Measurements from ENCODE around the gene MYL5. TPM values are rescaled to one million over a fixed set of nuclear protein-coding genes. Genes with fewer than 3 reads are reported as not detected.
A peak's percentile ranks its signal among the peaks of the same experiment; 100 is the strongest.

Gene MYL5
- total RNA-seq, 1 experiment from 2014 or later, result 18.0 TPM

GRCh38 chr4:657834-658667 is 16.3 kb upstream of the MYL5 start:
- peaks cover 2% of the 10 kb centered on the region for H3K27me3 Mint-ChIP-seq (ENCODE audit: low read depth)
- no peak overlapping the region for H2BK15ac ChIP-seq (ENCODE audit: low read depth, low read length)
- H2AK5ac ChIP-seq (ENCODE audit: insufficient read length, low read length), result no peak overlapping the region
- TF ChIP-seq CTCF (conservative IDR thresholded peaks at IDR 0.05), result no peak
- H3K4me2 ChIP-seq (ENCODE audit: insufficient read depth, insufficient read length, low read length), result no peak overlapping the region
- no peaks in the 10 kb centered on the region for H3K9me3 ChIP-seq (ENCODE audit: control insufficient read depth, low read depth, low read length)
- H3K4me3 Mint-ChIP-seq, result no peak overlapping the region
- no peaks in the 10 kb centered on the region for H3K4me1 Mint-ChIP-seq
- H4K5ac ChIP-seq (ENCODE audit: insufficient read length, low read depth, low read length), result no peak overlapping the region
- H3K27me3 ChIP-seq (ENCODE audit: insufficient read depth, low read length), result no peaks in the 10 kb centered on the region
- H2BK20ac ChIP-seq (ENCODE audit: low read depth, low read length, poor library complexity, severe bottlenecking), result no peak overlapping the region
- no peaks in the 10 kb centered on the region for H3K79me2 ChIP-seq (ENCODE audit: insufficient read depth, low read length)
- no peak overlapping the region for H2BK120ac ChIP-seq (ENCODE audit: low read depth, low read length, poor library complexity, severe bottlenecking)
- H4K20me1 ChIP-seq (ENCODE audit: control insufficient read depth, insufficient read depth, insufficient read length), result no peaks in the 10 kb centered on the region
- H3K14ac ChIP-seq (ENCODE audit: insufficient read depth, low read length), result no peak overlapping the region; the same call in 1 of the 2 replicates
- H3K56ac ChIP-seq (ENCODE audit: insufficient read length, low read depth, low read length), result no peak overlapping the region
- H4K91ac ChIP-seq (ENCODE audit: insufficient read length, low read depth, low read length), result no peak overlapping the region
- H3K23ac ChIP-seq (ENCODE audit: insufficient read length, low read depth, low read length), result no peak overlapping the region
- no peak overlapping the region for H3K4ac ChIP-seq (ENCODE audit: low read depth, low read length)
- no peaks in the 10 kb centered on the region; a peak in 1 of 5 replicates for H3K9me3 Mint-ChIP-seq
- DNase-seq, result peak; percentile 24
- no peak overlapping the region for H3K27ac ChIP-seq (ENCODE audit: insufficient read length, low read depth, low read length)
- peaks cover 2% of the 10 kb centered on the region for H3K23me2 ChIP-seq (ENCODE audit: insufficient read length, low read depth, low read length, poor library complexity, severe bottlenecking)
- H3K79me1 ChIP-seq (ENCODE audit: insufficient read depth, low read depth, low read length, poor library complexity, severe bottlenecking), result no peaks in the 10 kb centered on the region
- H3K36me3 Mint-ChIP-seq (ENCODE audit: insufficient read depth in 1 of 3, low read depth in 3 of 3), result peaks cover 0 to 2% (median 0%) of the 10 kb centered on the region in 3 experiments; a peak in 4 of 7 replicates
- H3K18ac ChIP-seq (ENCODE audit: insufficient read length, low read depth, low read length), result no peak overlapping the region
- H2BK12ac ChIP-seq (ENCODE audit: insufficient read length, low read depth, low read length), result no peak overlapping the region
- H4K8ac ChIP-seq (replicated peaks; ENCODE audit: insufficient read length, low read depth, low read length), result no peak overlapping the region
- H3K9ac ChIP-seq (ENCODE audit: extremely low read depth, insufficient read length, low read length), result no peak overlapping the region
- H2AFZ ChIP-seq (ENCODE audit: low read length), result no peak overlapping the region
- H3T11ph ChIP-seq (ENCODE audit: low read length), result no peak overlapping the region
- H3K4me1 ChIP-seq (ENCODE audit: insufficient read depth, low read length), result no peaks in the 10 kb centered on the region
- H2BK5ac ChIP-seq (ENCODE audit: insufficient read length, low read length), result no peak overlapping the region
- no CpG with 5 or more reads among the region's 27 CpGs for WGBS (ENCODE audit: extremely low coverage, insufficient read length, low lambda C conversion rate)
- H3K27ac Mint-ChIP-seq, result no peak overlapping the region

All from H9 (cell line).